ENCODE results near the gene TSGA10IP. TPM values are rescaled to one million over a fixed set of nuclear protein-coding genes. Genes with fewer than 3 reads are reported as not detected.
A peak's percentile ranks its signal among the peaks of the same experiment; 100 is the strongest.

TSGA10IP gene
- not detected in 2 replicates for total RNA-seq (2014; rRNA removed; shearing (Covaris generic))

DNA sequence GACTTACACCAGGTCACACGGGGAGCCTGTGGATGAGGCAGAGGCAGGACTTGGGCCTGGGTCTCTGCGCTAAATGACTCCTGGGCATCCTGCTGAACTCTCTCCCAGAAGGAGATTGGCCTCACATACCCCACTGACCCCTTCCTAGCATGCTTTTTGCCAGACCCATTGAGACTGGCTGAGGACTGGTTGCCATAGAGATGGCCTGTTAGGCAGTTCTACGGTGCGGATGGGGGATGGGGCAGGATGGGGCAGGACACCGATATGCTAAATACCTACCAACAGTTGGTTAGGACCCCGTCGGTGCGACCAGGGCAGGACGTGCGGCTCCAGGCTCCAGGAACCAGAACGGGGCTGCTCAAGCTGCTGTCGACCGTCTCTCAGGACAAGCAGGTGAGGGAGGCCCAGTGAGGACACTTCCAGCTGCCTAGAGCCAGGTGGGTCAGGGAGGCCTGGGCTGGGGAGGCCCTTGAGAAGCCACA is at the start of gene TSGA10IP:
Gene TSGA10IP, plus strand, starts transcription at position 51 of the 482 bp plus-strand sequence. Its CDS starts 196 bp downstream, at position 247.
- no peak for DNase-seq
- H3K27ac ChIP-seq, result no peak within 1 kb of the TSS
- H3K9me3 ChIP-seq (replicated peaks), result no peaks in the 10 kb centered on the region
- no peak within 1 kb of the TSS for H3K4me3 ChIP-seq
- no peaks in the 10 kb centered on the region for H3K36me3 ChIP-seq
- H3K27me3 ChIP-seq, result peaks cover 39% of the 10 kb centered on the region
- no peaks in the 10 kb centered on the region; the same call in 1 of the 2 replicates for H3K4me1 ChIP-seq

DNA sequence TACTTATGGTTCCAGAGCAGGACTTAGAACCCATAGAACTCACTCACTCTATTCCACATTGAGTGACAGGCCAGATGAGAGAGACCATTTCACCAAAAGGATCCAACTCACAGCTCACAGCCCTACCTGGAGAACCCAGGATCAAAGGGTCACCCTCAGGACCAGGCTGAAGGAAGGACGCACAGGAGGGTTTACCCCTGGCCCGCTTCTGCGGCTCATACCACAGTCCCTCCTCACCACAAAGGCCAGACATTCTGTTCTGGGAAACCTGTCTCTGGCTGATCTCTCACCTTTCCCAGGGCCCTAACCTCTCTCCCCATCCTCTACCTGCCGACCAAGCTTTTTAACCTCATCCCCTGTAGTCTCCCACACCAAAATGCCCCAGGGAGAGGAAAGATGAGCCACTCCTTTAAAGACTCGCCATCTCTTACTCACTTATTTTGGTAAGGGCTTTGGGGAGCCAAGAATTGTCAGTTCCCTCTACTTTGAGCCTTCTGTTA is 49.7 kb upstream of the TSGA10IP start:
- H3K27ac ChIP-seq, result no peak overlapping the region
- H3K9me3 ChIP-seq (replicated peaks), result no peaks in the 10 kb centered on the region
- no peak overlapping the region for H3K4me3 ChIP-seq
- H3K27me3 ChIP-seq, result peaks cover 4% of the 10 kb centered on the region; the same call in 1 of the 2 replicates
- no peak for DNase-seq
- no peaks in the 10 kb centered on the region for H3K36me3 ChIP-seq
- H3K4me1 ChIP-seq, result peaks cover 13% of the 10 kb centered on the region; the same call in 1 of the 2 replicates

DNA sequence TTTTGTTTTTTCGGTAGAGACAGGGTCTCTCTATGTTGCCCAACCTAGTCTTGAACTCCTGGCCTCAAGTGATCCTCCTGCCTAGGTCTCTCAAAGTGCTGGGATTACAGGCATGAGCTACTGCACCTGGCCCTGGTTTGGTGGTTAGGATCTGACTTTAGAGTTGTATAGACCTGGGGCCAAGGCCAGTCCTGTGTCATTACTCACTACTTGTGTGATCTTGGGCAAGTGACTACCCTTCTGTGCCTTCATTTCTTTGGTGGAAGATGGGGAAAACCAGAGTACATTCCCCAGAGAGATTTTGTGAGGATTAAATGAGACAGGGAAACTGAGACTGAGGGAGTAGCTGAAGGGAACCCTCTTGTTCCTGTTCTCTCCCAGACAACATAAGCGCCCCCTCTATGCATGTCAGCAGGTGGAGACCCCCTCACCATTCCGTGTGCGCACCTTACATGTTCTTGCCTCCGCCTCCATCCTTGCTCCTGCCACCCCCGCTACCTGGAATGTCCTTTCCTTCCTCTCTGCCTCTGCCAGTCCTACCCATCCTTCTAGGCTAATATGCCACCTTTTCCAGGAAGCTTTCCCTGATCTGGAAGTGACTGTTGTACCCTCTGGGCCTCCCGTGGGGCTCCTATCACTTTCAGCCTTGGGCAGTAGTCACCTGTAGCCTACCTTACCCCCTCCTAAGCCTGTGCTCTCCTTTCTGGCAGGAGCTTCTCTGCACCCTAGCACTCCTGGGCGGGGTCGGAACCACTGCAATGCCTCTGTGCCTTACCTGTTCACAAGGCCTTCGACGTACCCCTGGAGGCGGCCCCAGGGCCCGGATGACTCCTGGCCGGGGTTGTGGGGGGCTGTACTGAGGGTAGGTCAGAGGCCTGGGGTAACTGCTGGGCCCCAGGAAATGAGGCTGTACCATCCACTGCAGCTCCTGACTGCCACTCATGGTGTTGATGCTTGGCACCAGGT is 49.0 kb upstream of the TSGA10IP start:
- DNase-seq, result no peak
- Histone ChIP-seq H3K27ac (no peak overlapping the region), H3K4me3 (no peak overlapping the region), H3K4me1 (peaks cover 13% of the 10 kb centered on the region; the same call in 1 of the 2 replicates), H3K36me3 (no peaks in the 10 kb centered on the region), H3K9me3 (replicated peaks) (no peaks in the 10 kb centered on the region), H3K27me3 (peaks cover 4% of the 10 kb centered on the region; the same call in 1 of the 2 replicates)

DNA sequence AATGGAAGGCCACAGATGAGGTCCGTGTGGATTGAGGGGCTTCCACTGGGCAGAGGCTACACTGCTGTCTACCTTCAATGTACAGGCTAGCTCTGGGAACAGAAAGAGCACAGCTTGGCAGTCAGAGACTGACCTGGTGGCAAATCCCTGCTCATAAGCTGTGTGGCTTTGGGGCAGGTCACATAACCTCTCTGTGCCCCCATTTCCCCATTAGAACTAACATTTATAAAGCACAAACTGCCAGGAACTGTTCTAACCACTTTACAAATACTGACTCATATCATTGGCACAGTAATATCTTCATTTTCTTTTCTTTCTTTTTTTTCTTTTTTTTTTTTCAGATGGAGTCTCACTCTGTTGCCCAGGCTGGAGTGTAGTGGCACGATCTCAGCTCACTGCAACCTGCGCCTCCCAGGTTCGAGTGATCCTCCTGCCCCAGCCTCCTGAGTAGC is 48.2 kb upstream of the TSGA10IP start:
- Histone ChIP-seq H3K4me3 (no peak overlapping the region), H3K27me3 (peaks cover 4% of the 10 kb centered on the region; the same call in 1 of the 2 replicates), H3K4me1 (peaks cover 17% of the 10 kb centered on the region), H3K9me3 (replicated peaks) (no peaks in the 10 kb centered on the region), H3K27ac (no peak overlapping the region), H3K36me3 (no peaks in the 10 kb centered on the region)
- no peak for DNase-seq

DNA sequence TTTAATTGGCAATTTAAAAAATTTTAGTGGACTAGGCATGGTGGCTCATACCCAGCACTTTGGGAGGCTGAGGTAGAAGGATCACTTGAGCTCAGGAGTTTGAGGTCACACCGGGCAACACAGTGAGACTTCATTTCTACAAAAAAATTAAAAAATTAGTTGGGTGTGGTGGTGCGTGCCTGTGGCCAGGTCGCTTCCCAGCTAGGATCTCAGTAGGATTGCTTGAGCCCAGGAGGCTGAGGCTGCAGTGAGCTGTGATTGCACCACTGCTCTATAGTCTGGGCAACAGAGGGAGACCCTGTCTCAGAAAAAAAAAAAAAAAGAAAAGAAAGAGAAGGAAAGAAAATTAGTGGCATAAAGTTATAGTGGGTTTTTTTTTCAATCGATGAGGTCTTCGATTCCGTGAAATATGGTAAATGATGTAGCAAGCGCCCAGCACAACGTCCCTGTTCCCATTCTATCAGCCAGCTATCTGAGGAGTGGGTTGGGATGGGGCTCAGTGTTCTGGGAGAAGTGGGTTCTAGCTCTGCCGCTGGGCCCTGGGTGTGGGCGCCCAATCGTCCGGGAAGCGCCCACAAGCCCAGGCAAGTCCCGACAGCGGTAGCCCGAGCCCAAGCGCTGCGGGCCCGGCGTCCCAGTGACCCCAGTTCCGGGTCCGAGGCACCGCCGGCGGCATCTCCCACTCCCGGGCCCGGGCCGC is 46.5 kb upstream of the TSGA10IP start:
- peak overlapping the region; percentile 59 for H3K4me3 ChIP-seq
- H3K9me3 ChIP-seq (replicated peaks), result no peaks in the 10 kb centered on the region
- DNase-seq, result no peak
- no peak overlapping the region for H3K27ac ChIP-seq
- no peaks in the 10 kb centered on the region for H3K36me3 ChIP-seq
- peaks cover 34% of the 10 kb centered on the region for H3K4me1 ChIP-seq
- H3K27me3 ChIP-seq, result peaks cover 4% of the 10 kb centered on the region; the same call in 1 of the 2 replicates

DNA sequence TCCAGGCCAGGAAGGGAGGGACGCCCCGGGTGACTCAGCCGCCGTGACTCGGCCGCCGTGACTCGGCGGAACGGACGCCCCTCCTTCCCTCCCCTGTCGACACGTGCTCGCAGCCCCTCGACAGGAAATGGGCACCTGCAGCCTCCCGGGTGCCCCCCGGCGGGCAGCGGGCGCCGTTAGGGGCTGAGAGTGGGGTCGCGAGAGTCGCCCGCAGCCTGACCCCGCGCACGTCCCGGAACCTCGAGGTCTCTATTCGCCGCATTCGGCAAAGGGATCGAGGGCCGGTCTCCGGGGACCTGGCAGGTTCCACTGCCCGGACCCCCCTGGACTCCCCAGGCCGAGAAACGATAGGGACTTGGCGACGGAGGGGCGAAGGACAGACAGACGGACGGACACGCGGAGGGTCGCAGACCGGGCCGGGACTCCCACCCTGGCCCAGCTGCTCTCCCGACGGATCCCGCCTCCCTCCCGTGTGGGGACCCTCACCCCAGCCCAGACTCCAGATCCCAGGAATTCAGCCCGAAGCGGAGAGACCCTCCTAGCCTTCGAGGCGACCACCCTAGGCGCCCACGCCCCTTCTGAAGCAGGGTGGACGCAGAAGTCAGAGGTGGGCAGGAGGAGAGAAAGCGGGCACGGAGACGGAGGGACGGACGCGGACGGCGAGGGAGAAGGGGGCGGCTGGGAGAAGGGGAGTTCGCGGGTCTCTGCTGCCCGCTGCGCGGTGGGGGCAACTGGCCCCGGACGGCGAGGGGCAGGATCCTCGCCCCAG is 45.7 kb upstream of the TSGA10IP start:
- Histone ChIP-seq H3K4me3 (peak overlapping the region; percentile 59), H3K27me3 (peaks cover 4% of the 10 kb centered on the region; the same call in 1 of the 2 replicates), H3K4me1 (peaks cover 36% of the 10 kb centered on the region), H3K9me3 (replicated peaks) (no peaks in the 10 kb centered on the region), H3K27ac (peak overlapping the region; percentile 12; the same call in 1 of the 2 replicates), H3K36me3 (no peaks in the 10 kb centered on the region)
- DNase-seq, result no peak

DNA sequence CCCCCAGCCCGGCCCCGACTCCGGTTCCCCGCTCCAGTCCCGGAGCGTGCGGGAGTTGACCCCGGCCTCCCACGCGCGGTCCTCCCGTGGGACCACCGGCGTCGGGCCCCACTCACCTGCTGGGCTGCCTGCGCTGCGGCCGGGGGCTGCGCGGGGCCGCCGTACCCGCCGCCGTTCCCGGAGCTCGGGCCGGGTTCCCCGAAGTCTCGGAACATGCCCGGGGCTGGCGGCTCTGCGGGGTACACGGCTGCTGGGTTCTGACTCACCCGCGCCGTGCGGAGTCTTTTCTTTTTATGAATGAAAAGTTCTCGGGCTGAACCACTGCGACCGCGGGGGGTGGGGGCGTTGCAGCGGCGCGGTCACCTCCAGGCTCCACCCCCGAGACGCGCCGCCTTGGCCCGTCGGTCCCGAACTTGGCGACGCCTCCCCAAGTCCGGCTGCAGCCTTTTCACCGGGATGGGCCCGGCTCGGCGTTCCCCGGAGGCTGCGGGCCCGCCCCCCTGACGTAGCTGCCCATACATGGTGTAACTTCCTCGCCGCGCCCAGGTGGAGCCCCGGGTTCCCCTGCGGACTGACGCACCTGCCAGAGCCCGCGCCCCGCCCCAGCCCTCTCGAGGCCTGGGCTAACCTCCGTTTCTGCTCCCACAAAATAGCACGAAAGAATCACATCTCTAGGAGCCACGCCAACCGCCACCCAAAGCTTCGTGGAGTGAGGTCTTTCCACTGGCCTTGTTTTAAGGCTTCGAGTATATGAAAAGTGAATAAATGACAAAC is 45.0 kb upstream of the TSGA10IP start, which contains the start of gene FOSL1:
Gene FOSL1, minus strand, starts transcription at position 264 of the 774 bp plus-strand sequence. Its CDS starts 49 bp downstream, at position 215.
- no peaks in the 10 kb centered on the region for H3K9me3 ChIP-seq (replicated peaks)
- peak within 1 kb of the TSS; percentile 12; the same call in 1 of the 2 replicates for H3K27ac ChIP-seq
- no peaks in the 10 kb centered on the region for H3K36me3 ChIP-seq
- peaks cover 4% of the 10 kb centered on the region; the same call in 1 of the 2 replicates for H3K27me3 ChIP-seq
- peaks cover 36% of the 10 kb centered on the region for H3K4me1 ChIP-seq
- H3K4me3 ChIP-seq, result peak within 1 kb of the TSS; percentile 59
- DNase-seq, result peak; percentile 44 to 45

DNA sequence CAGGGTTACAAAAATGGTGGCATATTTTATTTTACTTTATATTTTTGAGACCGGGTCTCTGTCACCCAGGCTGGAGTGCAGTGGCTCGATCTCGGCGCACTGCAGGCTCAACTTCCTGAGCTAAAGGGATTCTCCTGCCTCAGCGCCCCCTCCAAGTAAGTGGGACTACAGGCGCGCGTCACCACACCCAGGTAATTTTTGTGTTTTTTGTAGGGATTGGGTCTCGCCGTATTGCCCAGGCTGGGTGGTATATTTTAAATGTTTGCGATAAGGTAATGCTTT is 44.4 kb upstream of the TSGA10IP start:
- no peak for DNase-seq
- Histone ChIP-seq H3K36me3 (no peaks in the 10 kb centered on the region), H3K9me3 (replicated peaks) (no peaks in the 10 kb centered on the region), H3K27me3 (peaks cover 4% of the 10 kb centered on the region; the same call in 1 of the 2 replicates), H3K4me1 (peaks cover 36% of the 10 kb centered on the region), H3K27ac (no peak overlapping the region), H3K4me3 (no peak overlapping the region)

DNA sequence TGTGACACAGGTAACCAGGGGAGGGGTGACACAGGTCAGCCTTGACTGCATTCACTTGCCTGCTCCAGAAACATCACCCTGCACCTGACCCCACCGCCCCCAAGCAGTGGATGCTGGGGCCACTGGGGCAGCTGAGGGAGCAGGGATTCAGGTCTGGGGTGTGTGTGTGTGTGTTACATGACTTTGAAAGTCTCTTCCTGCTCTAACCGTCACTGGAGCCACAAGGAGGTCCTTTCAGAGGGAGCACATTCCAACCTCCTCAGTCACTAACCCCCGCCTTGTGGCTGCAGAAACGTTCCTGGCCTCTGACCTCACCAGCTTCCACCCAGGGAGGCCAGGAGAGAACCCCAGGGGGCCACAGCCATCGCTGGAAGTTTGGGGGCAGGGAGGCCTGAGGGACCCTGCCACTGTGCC is 42.2 kb upstream of the TSGA10IP start:
- H3K27ac ChIP-seq, result peak overlapping the region; percentile 68
- H3K27me3 ChIP-seq, result peaks cover 4% of the 10 kb centered on the region; the same call in 1 of the 2 replicates
- peak; percentile 69 to 79 for DNase-seq

DNA sequence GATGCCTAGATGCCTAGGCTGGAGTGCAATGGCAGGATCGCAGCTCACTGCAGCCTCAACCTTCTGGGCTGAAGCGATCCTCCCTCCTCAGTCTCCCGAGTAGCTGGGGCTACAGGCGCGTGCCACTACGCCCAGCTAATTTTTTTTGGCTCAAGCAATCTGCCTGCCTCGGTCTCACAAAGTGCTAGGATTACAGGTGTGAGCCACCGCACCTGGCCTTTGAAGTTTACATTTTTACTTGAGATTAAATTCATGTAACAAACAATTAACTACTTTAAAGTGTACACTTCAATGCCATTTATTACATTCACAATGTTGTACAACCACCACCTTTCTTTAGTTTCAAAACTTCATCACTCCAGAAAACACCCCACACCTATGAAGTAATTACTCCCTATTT is 41.6 kb upstream of the TSGA10IP start:
- no peaks in the 10 kb centered on the region for H3K9me3 ChIP-seq (replicated peaks)
- H3K4me3 ChIP-seq, result no peak overlapping the region
- peaks cover 27% of the 10 kb centered on the region for H3K4me1 ChIP-seq
- H3K36me3 ChIP-seq, result no peaks in the 10 kb centered on the region
- no peak for DNase-seq
- H3K27ac ChIP-seq, result peak overlapping the region; percentile 68
- peaks cover 4% of the 10 kb centered on the region; the same call in 1 of the 2 replicates for H3K27me3 ChIP-seq

More for the DNA sequence above, 42.2 kb upstream of the TSGA10IP start:
- Histone ChIP-seq H3K9me3 (replicated peaks) (no peaks in the 10 kb centered on the region), H3K4me3 (no peak overlapping the region), H3K4me1 (peaks cover 31% of the 10 kb centered on the region), H3K36me3 (no peaks in the 10 kb centered on the region)

DNA sequence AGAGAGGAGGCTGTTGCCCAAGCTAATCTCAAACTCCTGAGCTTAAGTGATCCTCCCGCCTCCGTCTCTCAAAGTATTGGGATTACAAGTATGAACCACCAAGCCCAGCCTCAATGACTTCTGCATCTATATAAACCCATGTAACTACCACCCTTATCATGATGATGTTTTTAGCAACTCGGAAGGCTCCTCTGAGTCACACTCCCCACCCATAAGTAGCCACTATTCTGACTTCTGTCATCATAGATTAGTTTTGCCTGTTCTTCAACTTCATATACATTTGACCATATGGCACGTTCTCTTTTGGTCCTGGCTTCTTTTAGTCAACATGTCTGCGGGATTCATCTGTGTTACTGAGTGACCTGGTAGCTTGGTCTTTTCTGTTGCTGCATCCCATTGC is 38.7 kb upstream of the TSGA10IP start:
- Histone ChIP-seq H3K36me3 (no peaks in the 10 kb centered on the region), H3K4me1 (peaks cover 29% of the 10 kb centered on the region), H3K4me3 (no peak overlapping the region), H3K27ac (no peak overlapping the region), H3K27me3 (no peaks in the 10 kb centered on the region), H3K9me3 (replicated peaks) (no peaks in the 10 kb centered on the region)
- DNase-seq, result no peak

DNA sequence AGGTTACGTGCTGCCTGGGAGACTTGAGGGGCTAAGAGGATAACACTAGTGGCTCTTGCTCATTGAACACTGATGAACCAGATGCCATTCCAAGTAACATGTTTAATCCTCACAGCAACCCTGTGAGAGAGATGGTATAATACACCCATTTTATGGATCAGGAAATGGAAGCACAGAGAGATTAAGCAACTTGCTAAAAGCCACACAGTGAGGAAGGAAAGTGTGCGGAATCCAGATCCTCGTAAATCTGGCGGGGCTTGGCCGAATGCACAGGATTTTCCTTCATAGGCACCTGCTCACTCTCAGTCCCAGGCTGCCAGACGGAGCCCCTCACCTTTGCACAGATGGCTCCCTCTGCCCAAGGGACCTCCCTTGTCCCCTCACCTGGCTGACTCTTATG is 37.4 kb upstream of the TSGA10IP start:
- H3K36me3 ChIP-seq, result no peaks in the 10 kb centered on the region
- DNase-seq, result no peak
- no peaks in the 10 kb centered on the region for H3K27me3 ChIP-seq
- no peak overlapping the region for H3K27ac ChIP-seq
- H3K9me3 ChIP-seq (replicated peaks), result no peaks in the 10 kb centered on the region
- H3K4me3 ChIP-seq, result no peak overlapping the region
- H3K4me1 ChIP-seq, result peaks cover 29% of the 10 kb centered on the region

Data from SJCRH30 (cell line).